ENCODE data around the gene SETD7. TPM values are rescaled to one million over a fixed set of nuclear protein-coding genes. Genes with fewer than 3 reads are reported as not detected.
"Not testable (repeated sequence)": the region's sequence is repeated elsewhere in the genome, so short reads cannot be mapped to it uniquely, and the experiment has no call there.

Gene SETD7
- total RNA-seq, 1 donor from 2014 or later = 44.9 TPM

GRCh38 chr4:139454111-139455045 is 101.6 kb downstream of the SETD7 start, which contains the start of gene RAB33B:
Gene RAB33B (plus strand): TSS chr4:139454121. CDS start chr4:139454196, 75 bp downstream.
- Histone ChIP-seq H3K36me3 (no peaks in the 10 kb centered on the region), H3K27me3 (no peaks in the 10 kb centered on the region), H3K27ac (peak within 1 kb of the TSS; percentile 94), H3K4me3 (peak within 1 kb of the TSS; percentile 67), H3K4me1 (peaks cover 44% of the 10 kb centered on the region), H3K9me3 (no peaks in the 10 kb centered on the region)
- no peak for DNase-seq
- ATAC-seq = peak; percentile 1
- intact Hi-C loops (cut with DNase I) = no loop called here
- no peak for TF ChIP-seq CTCF (IDR thresholded peaks at IDR 0.05)

DNA sequence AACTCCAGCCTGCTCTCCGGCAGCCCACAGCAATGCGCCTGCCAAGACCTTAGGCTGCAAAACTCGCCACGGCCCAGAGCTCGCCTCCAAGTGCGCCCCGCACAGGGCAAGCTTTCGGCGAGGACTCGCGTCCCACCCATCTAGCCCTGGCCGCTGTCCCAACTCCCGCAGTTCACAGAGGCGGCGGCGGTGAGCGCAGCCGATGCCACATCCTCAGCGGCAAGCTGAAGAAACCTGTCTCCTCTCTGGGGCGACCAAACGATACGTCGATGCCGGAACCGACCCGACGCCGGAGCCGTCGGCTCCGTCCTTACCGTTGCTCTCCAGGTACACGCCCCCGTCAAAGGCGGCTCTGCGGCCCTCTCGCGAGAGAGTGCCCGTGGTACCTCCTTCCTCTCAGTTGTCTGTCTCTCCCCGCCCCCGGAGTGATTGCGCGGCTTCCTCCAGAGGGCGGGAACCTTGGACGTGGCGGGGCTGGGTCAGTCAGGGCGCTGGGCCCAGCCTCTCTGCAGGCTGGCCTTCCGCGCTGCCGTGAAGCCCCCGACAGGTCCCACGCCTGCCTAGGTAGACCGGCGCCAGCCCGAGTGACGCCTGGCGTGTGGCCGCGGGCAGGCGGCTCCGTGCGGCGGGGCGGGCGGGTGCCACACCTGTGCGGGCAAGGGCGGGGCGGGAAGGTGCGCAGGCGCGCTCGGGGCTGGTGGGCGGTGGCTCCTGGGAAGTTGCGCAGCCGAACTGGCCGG is 102.5 kb downstream of the SETD7 start:
- Histone ChIP-seq H3K36me3 (no peaks in the 10 kb centered on the region), H3K27me3 (no peaks in the 10 kb centered on the region), H3K4me1 (peaks cover 44% of the 10 kb centered on the region), H3K9me3 (no peaks in the 10 kb centered on the region), H3K27ac (peak overlapping the region; percentile 94), H3K4me3 (peak overlapping the region; percentile 67)
- ATAC-seq = peak; percentile 97
- intact Hi-C loops (cut with DNase I) = no loop called here
- TF ChIP-seq CTCF (IDR thresholded peaks at IDR 0.05) = no peak
- peak; percentile 100 for DNase-seq

GRCh38 chr4:139453041-139453370 is 103.0 kb downstream of the SETD7 start:
- Histone ChIP-seq H3K9me3 (no peaks in the 10 kb centered on the region), H3K4me3 (peak overlapping the region; percentile 67), H3K27me3 (no peaks in the 10 kb centered on the region), H3K4me1 (peaks cover 38% of the 10 kb centered on the region), H3K27ac (peak overlapping the region; percentile 94), H3K36me3 (no peaks in the 10 kb centered on the region)
- peak; percentile 34 for ATAC-seq
- DNase-seq = no peak
- TF ChIP-seq CTCF (IDR thresholded peaks at IDR 0.05) = peak; percentile 45
- intact Hi-C loops (cut with DNase I) = no loop called here

- no peak overlapping the region for H3K27ac ChIP-seq
- peaks cover 28% of the 10 kb centered on the region for H3K4me1 ChIP-seq
- no peaks in the 10 kb centered on the region for H3K27me3 ChIP-seq
- intact Hi-C loops (cut with DNase I) = no loop called here
- H3K9me3 ChIP-seq = no peaks in the 10 kb centered on the region
- no peak for ATAC-seq
- no peak for DNase-seq
- no peak for TF ChIP-seq CTCF (IDR thresholded peaks at IDR 0.05)
- H3K4me3 ChIP-seq = peak overlapping the region; percentile 67
- H3K36me3 ChIP-seq = no peaks in the 10 kb centered on the region
Observed at GRCh38 chr4:139451997-139452396, 104.0 kb downstream of the SETD7 start.

GRCh38 chr4:139450586-139450985 is 105.4 kb downstream of the SETD7 start:
- Histone ChIP-seq H3K27ac (no peak overlapping the region), H3K4me3 (no peak overlapping the region), H3K9me3 (no peaks in the 10 kb centered on the region), H3K36me3 (no peaks in the 10 kb centered on the region), H3K4me1 (peaks cover 14% of the 10 kb centered on the region), H3K27me3 (no peaks in the 10 kb centered on the region)
- DNase-seq = no peak
- ATAC-seq = no peak
- intact Hi-C loops (cut with DNase I) = no loop called here
- TF ChIP-seq CTCF (IDR thresholded peaks at IDR 0.05) = no peak

DNA sequence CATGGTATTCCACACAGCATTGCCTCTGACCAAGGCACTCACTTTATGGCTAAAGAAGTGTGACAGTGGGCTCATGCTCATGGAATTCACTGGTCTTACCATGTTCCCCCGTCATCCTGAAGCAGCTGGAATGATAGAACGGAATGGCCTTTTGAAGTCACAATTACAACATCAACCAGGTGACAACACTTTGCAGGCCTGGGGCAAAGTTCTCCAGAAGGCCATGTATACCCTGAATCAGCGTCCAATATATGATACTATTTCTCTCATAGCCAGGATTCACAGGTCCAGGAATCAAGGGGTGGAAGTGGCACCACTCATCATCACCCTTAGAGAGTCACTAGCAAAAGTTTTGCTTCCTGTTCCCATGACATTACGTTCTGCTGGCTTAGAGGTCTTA is 108.9 kb downstream of the SETD7 start:
- ATAC-seq, H3K4me3 ChIP-seq: not testable (repeated sequence)

More for the DNA sequence above, 108.9 kb downstream of the SETD7 start:
- DNase-seq; intact Hi-C loops (cut with DNase I); H3K27ac ChIP-seq; H3K9me3 ChIP-seq; H3K4me1 ChIP-seq; H3K27me3 ChIP-seq; H3K36me3 ChIP-seq: not testable (repeated sequence)
